Thyroid gland (tissue), 4 donors: Measurements from ENCODE around the gene VSTM2B. TPM values are rescaled to one million over a fixed set of nuclear protein-coding genes. Genes with fewer than 3 reads are reported as not detected.

Experiments used
- DNase-seq, 2 donors: peaks; one replicate each; pipeline ENCODE4 v3.0.0-alpha.2; 2019
- H3K27ac ChIP-seq, 3 donors: fragments of 200-600 bp; sonication (generic); 1 replicate in 2 of 3; 2 replicates in 1 of 3; pipeline ENCODE4 v1.5.1; 2016 to 2019; ENCODE audit warnings: mild to moderate bottlenecking in 1 of 3, moderate library complexity in 1 of 3
- H3K27me3 ChIP-seq: fragments of 200-600 bp; sonication (generic); one replicate; pipeline ENCODE4 v1.5.1; 2019
- H3K36me3 ChIP-seq, 2 donors: fragments of 200-600 bp; sonication (generic); one replicate each; pipeline ENCODE4 v1.5.1; 2016 to 2019
- H3K4me1 ChIP-seq, 2 donors: fragments of 200-600 bp; sonication (generic); one replicate each; pipeline ENCODE4 v1.5.1; 2017 to 2019
- H3K4me3 ChIP-seq, 3 donors: fragments of 200-600 bp; sonication (generic); replicated peaks in 1 of 3; 1 replicate in 2 of 3; 2 replicates in 1 of 3; pipeline ENCODE4 v1.5.1; 2016; ENCODE audit warnings: mild to moderate bottlenecking in 1 of 3
- H3K9me3 ChIP-seq: fragments of 200-600 bp; sonication (generic); one replicate; pipeline ENCODE4 v1.5.1; 2017
- POLR2A ChIP-seq, 2 donors: fragments of 450-650 bp; IDR thresholded peaks; one replicate each; pipeline ENCODE4 v1.6.1; 2017; ENCODE audit warnings: antibody characterized with exemption in 2 of 2, mild to moderate bottlenecking in 2 of 2, moderate library complexity in 1 of 2
- WGBS, 2 donors: methylation state at CpG; one replicate each; pipeline ENCODE4 v1.1.5; 2017; 5-methylcytosine and 5-hydroxymethylcytosine counted together
- intact Hi-C: fragments of 100-400 bp; cut with DNase I; formaldehyde crosslinking; loops from one replicate; pipeline ENCODE4 v1.15.1; 2023
- total RNA-seq, 4 donors: library from RNA; depleted of rRNA; stranded (reverse); fragments of >200 nt; gene quantifications; one replicate each; pipeline ENCODE4 v1.2.3, GENCODE V29; 2016
- TF ChIP-seq, protein P1 (sequence below), 6 experiments: fragments of 200-600 bp in 3 of 6; fragments of 450-650 bp in 3 of 6; sonication (generic) in 3 of 6; IDR thresholded peaks; one replicate each; pipeline ENCODE4 v1.5.1; 2016 to 2019; ENCODE audit warnings: antibody characterized with exemption in 6 of 6, mild to moderate bottlenecking in 2 of 6, inconsistent platforms in 1 of 6, moderate library complexity in 1 of 6

Gene VSTM2B
- total RNA-seq, 4 donors from 2014 or later: not detected

DNA sequence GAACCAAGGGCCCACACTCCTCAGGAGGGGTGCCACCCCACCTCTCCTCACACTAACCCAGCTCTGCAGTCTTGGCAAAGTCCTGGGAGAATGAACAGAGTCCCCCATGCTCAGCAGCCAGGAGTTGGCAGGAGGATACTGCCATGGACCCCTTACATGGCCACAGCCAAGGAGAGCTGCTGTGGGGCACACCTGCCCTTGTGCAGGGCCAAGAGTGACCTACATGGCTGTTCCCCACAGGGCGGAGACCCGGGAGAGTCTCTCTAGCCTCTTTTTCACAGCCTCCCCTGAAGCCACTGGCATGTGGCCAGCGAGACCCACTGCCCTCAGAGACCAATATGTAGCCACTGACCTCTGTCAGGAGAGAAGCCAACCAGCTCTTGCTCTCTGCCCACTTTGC, 45.9 kb upstream of the VSTM2B start:
- intact Hi-C loops: no loop called here
- TF ChIP-seq POLR2A (IDR thresholded peaks at IDR 0.05): no peak
- TF ChIP-seq, protein P1, sequence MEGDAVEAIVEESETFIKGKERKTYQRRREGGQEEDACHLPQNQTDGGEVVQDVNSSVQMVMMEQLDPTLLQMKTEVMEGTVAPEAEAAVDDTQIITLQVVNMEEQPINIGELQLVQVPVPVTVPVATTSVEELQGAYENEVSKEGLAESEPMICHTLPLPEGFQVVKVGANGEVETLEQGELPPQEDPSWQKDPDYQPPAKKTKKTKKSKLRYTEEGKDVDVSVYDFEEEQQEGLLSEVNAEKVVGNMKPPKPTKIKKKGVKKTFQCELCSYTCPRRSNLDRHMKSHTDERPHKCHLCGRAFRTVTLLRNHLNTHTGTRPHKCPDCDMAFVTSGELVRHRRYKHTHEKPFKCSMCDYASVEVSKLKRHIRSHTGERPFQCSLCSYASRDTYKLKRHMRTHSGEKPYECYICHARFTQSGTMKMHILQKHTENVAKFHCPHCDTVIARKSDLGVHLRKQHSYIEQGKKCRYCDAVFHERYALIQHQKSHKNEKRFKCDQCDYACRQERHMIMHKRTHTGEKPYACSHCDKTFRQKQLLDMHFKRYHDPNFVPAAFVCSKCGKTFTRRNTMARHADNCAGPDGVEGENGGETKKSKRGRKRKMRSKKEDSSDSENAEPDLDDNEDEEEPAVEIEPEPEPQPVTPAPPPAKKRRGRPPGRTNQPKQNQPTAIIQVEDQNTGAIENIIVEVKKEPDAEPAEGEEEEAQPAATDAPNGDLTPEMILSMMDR (IDR thresholded peaks at IDR 0.05): no peak
- no peak overlapping the region for H3K4me3 ChIP-seq
- 72 to 84% methylated on average over 2 to 3 of the region's 3 CpGs for WGBS, 2 donors
- H3K36me3 ChIP-seq: no peaks in the 10 kb centered on the region
- H3K27ac ChIP-seq: no peak overlapping the region
- no peaks in the 10 kb centered on the region for H3K4me1 ChIP-seq
- H3K9me3 ChIP-seq: no peaks in the 10 kb centered on the region
- no peaks in the 10 kb centered on the region for H3K27me3 ChIP-seq
- no peak for DNase-seq

DNA sequence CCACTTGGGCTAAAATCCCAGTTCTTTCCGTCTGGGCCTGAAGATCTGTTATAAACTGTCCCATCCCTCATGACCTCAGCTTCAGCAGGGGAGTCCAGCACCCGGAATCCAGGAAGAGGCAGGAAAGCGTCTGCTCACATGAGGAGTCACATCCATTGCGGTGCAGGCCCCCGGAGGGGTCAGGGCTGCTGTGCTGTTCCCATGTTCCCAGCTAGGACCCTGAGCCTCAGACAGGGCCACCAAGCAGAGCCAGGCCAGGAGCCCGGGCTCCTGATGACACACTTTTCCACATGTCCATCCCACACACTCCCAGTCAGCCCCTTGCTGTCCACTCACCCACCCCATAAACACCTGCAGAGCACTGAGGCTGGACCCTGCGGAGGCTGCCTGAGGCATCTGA, 45.3 kb upstream of the VSTM2B start:
- Histone ChIP-seq H3K9me3 (no peaks in the 10 kb centered on the region), H3K4me3 (no peak overlapping the region), H3K27me3 (no peaks in the 10 kb centered on the region), H3K36me3 (no peaks in the 10 kb centered on the region), H3K27ac (no peak overlapping the region), H3K4me1 (no peaks in the 10 kb centered on the region)
- TF ChIP-seq, protein P1 (IDR thresholded peaks at IDR 0.05): no peak
- no peak for TF ChIP-seq POLR2A (IDR thresholded peaks at IDR 0.05)
- no peak for DNase-seq
- intact Hi-C loops: no loop called here
- WGBS, 2 donors: 71 to 72% methylated on average over 7 of the region's 7 CpGs

DNA sequence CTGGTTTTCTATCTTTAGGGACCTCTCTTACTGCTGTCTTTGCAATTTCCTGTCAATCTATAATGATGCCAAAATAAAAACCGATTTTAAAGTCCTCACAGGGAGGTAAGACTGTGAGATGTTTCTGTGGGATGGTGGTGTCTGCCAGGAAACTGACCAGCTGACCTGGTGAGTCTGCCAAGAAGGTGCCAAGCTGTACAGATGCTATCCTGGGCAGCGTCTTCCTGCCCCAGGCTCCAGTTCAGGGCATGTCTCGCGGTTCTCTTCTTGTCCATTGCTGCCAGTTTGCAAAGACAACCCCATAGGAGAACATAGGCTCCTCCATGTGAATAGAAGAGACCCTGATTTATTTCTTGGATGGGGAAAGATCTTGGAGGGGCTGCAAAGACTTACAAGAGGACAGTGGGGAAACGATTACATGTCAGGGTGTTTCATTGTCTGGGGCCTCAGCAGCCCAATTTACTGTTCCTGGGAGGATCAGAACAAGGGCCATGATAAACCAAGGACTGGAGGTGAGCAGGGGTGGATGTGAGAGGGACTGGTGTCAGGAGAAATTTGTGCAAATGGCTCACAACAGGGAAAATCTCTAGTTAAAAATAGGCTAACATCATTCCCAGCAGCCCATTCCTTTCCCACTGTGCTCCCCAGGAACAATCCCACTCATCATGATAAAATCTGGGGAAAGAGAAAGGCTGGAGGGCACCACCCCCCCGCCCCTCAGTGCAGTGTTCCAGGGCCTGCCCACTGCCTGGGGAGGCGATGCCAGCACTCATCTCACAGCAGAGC, 42.7 kb upstream of the VSTM2B start:
- Histone ChIP-seq H3K4me3 (no peak overlapping the region), H3K36me3 (no peaks in the 10 kb centered on the region), H3K27ac (no peak overlapping the region), H3K27me3 (no peaks in the 10 kb centered on the region), H3K9me3 (no peaks in the 10 kb centered on the region), H3K4me1 (no peaks in the 10 kb centered on the region)
- intact Hi-C loops: no loop called here
- no peak for DNase-seq
- TF ChIP-seq, protein P1 (IDR thresholded peaks at IDR 0.05): no peak
- TF ChIP-seq POLR2A (IDR thresholded peaks at IDR 0.05): no peak
- 59 to 72% methylated on average over 7 of the region's 7 CpGs for WGBS, 2 donors

DNA sequence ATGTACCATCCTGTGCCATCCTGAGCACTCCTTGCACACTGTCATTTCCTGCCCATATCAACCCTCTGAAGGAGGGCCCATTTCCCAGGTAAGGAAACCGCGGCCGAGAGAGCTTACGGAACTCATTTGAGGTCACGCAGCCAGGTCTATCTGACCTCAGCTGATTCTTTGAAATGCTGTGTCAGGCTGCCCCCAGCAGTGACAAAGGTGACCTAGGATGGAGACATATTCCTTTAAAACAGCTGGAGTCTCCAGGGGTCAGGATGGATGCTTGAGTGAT, 42.2 kb upstream of the VSTM2B start:
- intact Hi-C loops: no loop called here
- Histone ChIP-seq H3K4me1 (no peaks in the 10 kb centered on the region), H3K27ac (no peak overlapping the region), H3K9me3 (no peaks in the 10 kb centered on the region), H3K4me3 (no peak overlapping the region), H3K36me3 (no peaks in the 10 kb centered on the region), H3K27me3 (no peaks in the 10 kb centered on the region)
- WGBS, 2 donors: 94 to 100% methylated on average over 5 of the region's 5 CpGs
- DNase-seq: no peak
- TF ChIP-seq, protein P1 (IDR thresholded peaks at IDR 0.05): no peak
- TF ChIP-seq POLR2A (IDR thresholded peaks at IDR 0.05): no peak

DNA sequence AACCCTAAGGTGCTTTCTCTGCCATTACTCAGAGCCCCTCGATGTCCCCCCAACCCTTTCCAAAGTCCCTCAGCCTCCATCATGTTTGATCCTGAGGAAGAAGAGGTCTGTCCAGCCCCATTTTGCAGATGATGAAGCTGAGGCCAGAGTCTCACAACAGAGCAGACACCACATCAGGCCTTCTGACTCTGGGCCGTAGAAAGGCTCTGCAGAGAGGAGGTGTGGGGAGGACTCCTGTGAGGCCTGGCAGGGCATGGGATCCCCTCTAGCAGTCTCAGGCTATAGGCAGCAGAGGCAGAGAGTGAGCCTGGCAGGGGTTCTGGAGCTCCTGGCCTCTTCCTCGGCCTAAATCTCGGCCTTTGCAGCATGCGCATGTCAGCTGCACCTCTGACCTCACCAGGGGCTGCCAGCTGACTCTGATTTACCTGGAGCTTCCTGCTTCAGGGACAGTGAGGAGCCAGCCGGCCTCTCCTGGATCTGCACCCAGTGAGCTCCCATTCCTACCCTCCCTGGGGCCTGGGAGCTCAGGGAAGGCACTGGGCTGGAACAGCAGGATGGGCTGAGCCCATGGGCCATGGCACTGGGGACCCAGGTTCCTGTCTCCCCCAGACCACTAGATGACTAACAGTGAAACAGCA, 41.7 kb upstream of the VSTM2B start:
- 56 to 80% methylated on average over 3 of the region's 6 CpGs for WGBS, 2 donors
- H3K9me3 ChIP-seq: no peaks in the 10 kb centered on the region
- H3K4me1 ChIP-seq: no peaks in the 10 kb centered on the region
- H3K27ac ChIP-seq: no peak overlapping the region
- no peaks in the 10 kb centered on the region for H3K36me3 ChIP-seq
- H3K27me3 ChIP-seq: no peaks in the 10 kb centered on the region
- intact Hi-C loops: no loop called here
- TF ChIP-seq, protein P1 (IDR thresholded peaks at IDR 0.05): no peak
- no peak for TF ChIP-seq POLR2A (IDR thresholded peaks at IDR 0.05)
- no peak overlapping the region for H3K4me3 ChIP-seq
- no peak for DNase-seq
